SK-N-SH (cell line): ENCODE measurements around the gene CFAP69. TPM values are rescaled to one million over a fixed set of nuclear protein-coding genes. Genes with fewer than 3 reads are reported as not detected.

ENCODE experiments used
- CTCF ChIA-PET: fragments of 300-600, 350-600 bp; formaldehyde crosslinking; extraction: SDS; loops from one replicate; lab custom pipeline; 2021; lab: Yijun Ruan, JAX
- POLR2A ChIA-PET: fragments of 350-600 bp; sonication (Branson Sonifier 250); formaldehyde crosslinking; extraction: SDS; loops from one replicate; lab custom pipeline; 2020; ENCODE audit warnings: antibody characterized with exemption, inconsistent platforms; lab: Yijun Ruan, JAX
- DNase-seq: peaks from one replicate; pipeline ENCODE4 v3.0.0; 2012
- H2AFZ ChIP-seq: fragments of 200-600 bp; sonication (generic); 2 replicates; pipeline ENCODE4 v1.8.1; 2016; ENCODE audit warnings: antibody characterized with exemption, mild to moderate bottlenecking, low read depth
- H3F3A ChIP-seq: fragments of 200-600 bp; sonication (generic); replicated peaks from 2 replicates; pipeline ENCODE3; 2016; ENCODE audit warnings: antibody characterized with exemption, mild to moderate bottlenecking; ENCODE audit not compliant: insufficient read depth
- H3K27ac ChIP-seq, 2 experiments: fragments of 200-500 bp in 1 of 2; fragments of 200-600 bp in 1 of 2; sonication (Bioruptor generic) in 1 of 2; sonication (generic), shearing (Covaris generic) in 1 of 2; 2 replicates each; pipeline versions ENCODE4 v1.5.1 to v1.6.1; 2014 to 2016; ENCODE audit warnings: low read depth in 2 of 2, inconsistent platforms in 1 of 2, low read length in 1 of 2, mild to moderate bottlenecking in 1 of 2, mixed read lengths in 1 of 2
- H3K27me3 ChIP-seq: fragments of 200-600 bp; sonication (generic), shearing (Covaris generic); 2 replicates; pipeline ENCODE4 v1.6.1; 2016; ENCODE audit warnings: mixed run types; ENCODE audit not compliant: insufficient read depth
- H3K36me3 ChIP-seq, 2 experiments: fragments of 200-500 bp in 1 of 2; fragments of 200-600 bp in 1 of 2; sonication (Bioruptor generic) in 1 of 2; sonication (generic) in 1 of 2; replicated peaks in 1 of 2; 2 replicates each; pipeline versions ENCODE3 to v1.5.1; 2014 to 2016; ENCODE audit warnings: low read length in 1 of 2, mild to moderate bottlenecking in 1 of 2; ENCODE audit not compliant: insufficient read depth in 2 of 2, control insufficient read depth in 1 of 2
- H3K4me1 ChIP-seq, 2 experiments: fragments of 200-500 bp in 1 of 2; fragments of 200-600 bp in 1 of 2; sonication (Bioruptor generic) in 1 of 2; sonication (generic), shearing (Covaris generic) in 1 of 2; 2 replicates each; pipeline versions ENCODE4 v1.5.1 to v1.6.1; 2014 to 2016; ENCODE audit warnings: low read depth in 1 of 2, low read length in 1 of 2, mixed run types in 1 of 2; ENCODE audit not compliant: insufficient read depth in 2 of 2, control insufficient read depth in 1 of 2
- H3K4me2 ChIP-seq: fragments of 200-600 bp; sonication (generic), shearing (Covaris generic); 2 replicates; pipeline ENCODE4 v1.6.1; 2017; ENCODE audit warnings: mixed run types
- H3K4me3 ChIP-seq, 2 experiments: fragments of 200-500 bp in 1 of 2; fragments of 200-600 bp in 1 of 2; sonication (Bioruptor generic) in 1 of 2; sonication (generic), shearing (Covaris generic) in 1 of 2; 2 replicates each; pipeline versions ENCODE4 v1.5.1 to v1.8.1; 2014 to 2016; ENCODE audit warnings: low read depth in 2 of 2, inconsistent platforms in 1 of 2, low read length in 1 of 2, mild to moderate bottlenecking in 1 of 2, mixed read lengths in 1 of 2, moderate library complexity in 1 of 2
- H3K79me2 ChIP-seq: fragments of 200-600 bp; sonication (generic); 2 replicates; pipeline ENCODE4 v1.8.1; 2017; ENCODE audit warnings: mild to moderate bottlenecking; ENCODE audit not compliant: insufficient read depth
- H3K9ac ChIP-seq: fragments of 200-600 bp; sonication (generic); 2 replicates; pipeline ENCODE4 v1.6.1; 2017; ENCODE audit warnings: mixed run types
- H3K9me2 ChIP-seq: fragments of 200-600 bp; sonication (generic); 2 replicates; pipeline ENCODE4 v1.6.1; 2017; ENCODE audit warnings: mixed run types
- H3K9me3 ChIP-seq: fragments of 200-600 bp; sonication (generic); 2 replicates; pipeline ENCODE4 v1.6.1; 2017; ENCODE audit warnings: mixed run types, mild to moderate bottlenecking, moderate library complexity
- H4K20me1 ChIP-seq: fragments of 200-600 bp; sonication (generic); 2 replicates; pipeline ENCODE4 v1.6.1; 2017; ENCODE audit warnings: mild to moderate bottlenecking, mixed run types; ENCODE audit not compliant: insufficient read depth
- ELF1 ChIP-seq: IDR thresholded peaks from 2 replicates; pipeline ENCODE4 v1.4.0; 2012
- EP300 ChIP-seq, 2 experiments: IDR thresholded peaks; 2 replicates each; pipeline versions ENCODE4 v1.4.0 to v1.6.1; 2012; ENCODE audit warnings: borderline replicate concordance in 1 of 2, low read depth in 1 of 2, low read length in 1 of 2
- FOSL2 ChIP-seq: IDR thresholded peaks from 2 replicates; pipeline ENCODE4 v1.4.0; 2012; ENCODE audit warnings: low read depth, mild to moderate bottlenecking, moderate library complexity, borderline replicate concordance
- GATA2 ChIP-seq: sonication (generic); formaldehyde crosslinking; IDR thresholded peaks from 2 replicates; pipeline ENCODE4 v1.5.0; 2020; ENCODE audit warnings: mild to moderate bottlenecking, missing genetic modification reagents
- IRF3 ChIP-seq: fragments of 150-350 bp; IDR thresholded peaks from 2 replicates; pipeline ENCODE4 v1.6.1; 2016; ENCODE audit warnings: mild to moderate bottlenecking, low read depth, low read length
- MAX ChIP-seq: IDR thresholded peaks from 2 replicates; pipeline ENCODE4 v1.4.0; 2012; ENCODE audit warnings: low read depth
- NFIC ChIP-seq: IDR thresholded peaks from 2 replicates; pipeline ENCODE4 v1.4.0; 2012; ENCODE audit warnings: borderline replicate concordance
- RAD21 ChIP-seq: IDR thresholded peaks from 2 replicates; pipeline ENCODE4 v1.6.1; 2012; ENCODE audit warnings: mild to moderate bottlenecking, low read length
- RCOR1 ChIP-seq: fragments of 150-350 bp; IDR thresholded peaks from 2 replicates; pipeline ENCODE4 v1.6.1; 2017; ENCODE audit warnings: antibody characterized with exemption, low read length
- RFX5 ChIP-seq: IDR thresholded peaks from 2 replicates; pipeline ENCODE4 v1.6.1; 2012; ENCODE audit warnings: mild to moderate bottlenecking, improper control_type of control experiment, low read length
- RXRA ChIP-seq: IDR thresholded peaks from 2 replicates; pipeline ENCODE4 v1.4.0; 2012; ENCODE audit warnings: low read depth, mild to moderate bottlenecking, borderline replicate concordance
- SIN3A ChIP-seq: IDR thresholded peaks from 2 replicates; pipeline ENCODE4 v1.6.1; 2012; ENCODE audit warnings: low read depth, mild to moderate bottlenecking, low read length, moderate library complexity, borderline replicate concordance
- SMC3 ChIP-seq: IDR thresholded peaks from 2 replicates; pipeline ENCODE4 v1.6.1; 2012; ENCODE audit warnings: low read depth, low read length, improper control_type of control experiment
- TAF1 ChIP-seq: IDR thresholded peaks from 2 replicates; pipeline ENCODE4 v1.6.1; 2012; ENCODE audit warnings: low read depth, mild to moderate bottlenecking, low read length, moderate library complexity, borderline replicate concordance
- TCF12 ChIP-seq: IDR thresholded peaks from 2 replicates; pipeline ENCODE4 v1.4.0; 2012
- WGBS: methylation state at CpG from one replicate; pipeline ENCODE4 v1.1.6; 2017; ENCODE audit warnings: low lambda C conversion rate; 5-methylcytosine and 5-hydroxymethylcytosine counted together
- polyA plus RNA-seq, 3 experiments: library from polyadenylated mRNA; depleted of rRNA; stranded (reverse); fragments of >200 nt; gene quantifications; 2 replicates each; pipeline ENCODE4 v1.2.3, GENCODE V29; 2012
- TF ChIP-seq, protein P1 (sequence below): IDR thresholded peaks from 2 replicates; pipeline ENCODE4 v1.6.1; 2012; ENCODE audit warnings: mild to moderate bottlenecking, low read depth, low read length, moderate library complexity

The CFAP69 gene
- polyA plus RNA-seq, 1 of the 3 experiments (the other 2 are of a cell fraction): 2.3 TPM

GRCh38 chr7:90213521-90213920 is 31.5 kb upstream of the CFAP69 start:
- CTCF ChIA-PET: interaction anchor here (0.6 to 2.7 kb wide), 6 partner anchors 13 to 214 kb away, joined by 3 to 10 read pairs (median 4); no protein-coding TSS in a partner anchor
- no peaks in the 10 kb centered on the region for H3K36me3 ChIP-seq
- no peak overlapping the region for H3K9ac ChIP-seq
- POLR2A ChIA-PET: no interaction called here
- H3K79me2 ChIP-seq: peaks cover 6% of the 10 kb centered on the region; the same call in 1 of the 2 replicates
- H3K9me2 ChIP-seq: no peaks in the 10 kb centered on the region
- peak overlapping the region; percentile 96 for H3K4me2 ChIP-seq
- no peaks in the 10 kb centered on the region for H4K20me1 ChIP-seq
- no peak for DNase-seq
- no peak overlapping the region for H3K27ac ChIP-seq
- 69% methylated on average over 2 of the region's 2 CpGs for WGBS
- TF ChIP-seq EP300 (IDR thresholded peaks at IDR 0.05; ENCODE audit: borderline replicate concordance in 1 of 2, low read depth in 1 of 2, low read length in 1 of 2) (no peak), RXRA (no peak), RAD21 (no peak), IRF3 (no peak), SMC3 (no peak), TAF1 (no peak), MAX (no peak), RCOR1 (no peak), RFX5 (no peak), FOSL2 (no peak), ELF1 (no peak), GATA2 (CRISPR knock-in tag) (no peak)
- H3K4me3 ChIP-seq: no peak overlapping the region
- H3K4me1 ChIP-seq: peaks cover 6 to 11% of the 10 kb centered on the region in 2 experiments; a peak in 2 of 4 replicates
- no peaks in the 10 kb centered on the region for H3F3A ChIP-seq
- H2AFZ ChIP-seq: no peak overlapping the region
- no peaks in the 10 kb centered on the region for H3K27me3 ChIP-seq
- H3K9me3 ChIP-seq: no peaks in the 10 kb centered on the region

DNA sequence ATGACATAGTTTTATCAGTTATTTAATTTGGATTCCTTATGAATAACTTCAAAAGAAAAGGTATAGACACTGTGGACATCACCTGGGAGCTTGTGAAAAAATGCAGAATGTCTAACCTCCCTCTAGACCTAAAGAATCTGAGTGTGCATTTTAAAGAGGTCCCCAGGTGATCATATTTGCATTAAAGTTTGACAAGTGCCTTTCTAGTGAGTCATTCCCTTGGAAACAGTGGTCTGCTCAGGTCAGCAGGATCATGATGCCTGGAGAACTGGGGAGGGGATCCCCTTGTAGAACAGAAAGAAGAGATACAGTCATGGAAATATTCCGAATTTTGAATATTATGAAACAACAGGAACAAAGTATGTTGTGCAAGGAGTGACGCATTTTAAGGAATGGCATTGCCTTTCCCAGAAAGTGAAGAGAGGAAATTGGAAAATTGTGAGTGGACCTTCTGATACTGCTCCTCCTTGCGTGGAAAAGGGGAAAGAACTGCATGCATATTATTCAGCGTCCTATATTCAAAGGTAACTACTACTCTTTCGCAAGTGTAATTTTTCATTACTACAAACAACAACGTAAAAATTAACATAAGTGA is 28.8 kb upstream of the CFAP69 start:
- Histone ChIP-seq H3K4me1 (peaks cover 6 to 7% of the 10 kb centered on the region in 2 experiments; a peak in 2 of 4 replicates), H3K9me3 (no peaks in the 10 kb centered on the region), H3F3A (no peaks in the 10 kb centered on the region), H3K4me2 (no peak overlapping the region), H3K36me3 (peaks cover 0 to 2% of the 10 kb centered on the region in 2 experiments), H3K9me2 (no peaks in the 10 kb centered on the region), H3K27ac (no peak overlapping the region), H3K4me3 (no peak overlapping the region), H2AFZ (no peak overlapping the region), H4K20me1 (no peaks in the 10 kb centered on the region), H3K9ac (no peak overlapping the region), H3K79me2 (peaks cover 16% of the 10 kb centered on the region), H3K27me3 (no peaks in the 10 kb centered on the region)
- POLR2A ChIA-PET: no interaction called here
- CTCF ChIA-PET: interaction anchor here (1.1 kb wide), 1 partner anchor 27 kb away, joined by 3 read pairs; no protein-coding TSS in a partner anchor
- WGBS: 77% methylated on average over 6 of the region's 6 CpGs
- no peak for DNase-seq
- TF ChIP-seq NFIC (no peak), SIN3A (no peak), RAD21 (no peak), TCF12 (no peak), RFX5 (no peak), ELF1 (no peak), TAF1 (no peak)
- TF ChIP-seq, protein P1, sequence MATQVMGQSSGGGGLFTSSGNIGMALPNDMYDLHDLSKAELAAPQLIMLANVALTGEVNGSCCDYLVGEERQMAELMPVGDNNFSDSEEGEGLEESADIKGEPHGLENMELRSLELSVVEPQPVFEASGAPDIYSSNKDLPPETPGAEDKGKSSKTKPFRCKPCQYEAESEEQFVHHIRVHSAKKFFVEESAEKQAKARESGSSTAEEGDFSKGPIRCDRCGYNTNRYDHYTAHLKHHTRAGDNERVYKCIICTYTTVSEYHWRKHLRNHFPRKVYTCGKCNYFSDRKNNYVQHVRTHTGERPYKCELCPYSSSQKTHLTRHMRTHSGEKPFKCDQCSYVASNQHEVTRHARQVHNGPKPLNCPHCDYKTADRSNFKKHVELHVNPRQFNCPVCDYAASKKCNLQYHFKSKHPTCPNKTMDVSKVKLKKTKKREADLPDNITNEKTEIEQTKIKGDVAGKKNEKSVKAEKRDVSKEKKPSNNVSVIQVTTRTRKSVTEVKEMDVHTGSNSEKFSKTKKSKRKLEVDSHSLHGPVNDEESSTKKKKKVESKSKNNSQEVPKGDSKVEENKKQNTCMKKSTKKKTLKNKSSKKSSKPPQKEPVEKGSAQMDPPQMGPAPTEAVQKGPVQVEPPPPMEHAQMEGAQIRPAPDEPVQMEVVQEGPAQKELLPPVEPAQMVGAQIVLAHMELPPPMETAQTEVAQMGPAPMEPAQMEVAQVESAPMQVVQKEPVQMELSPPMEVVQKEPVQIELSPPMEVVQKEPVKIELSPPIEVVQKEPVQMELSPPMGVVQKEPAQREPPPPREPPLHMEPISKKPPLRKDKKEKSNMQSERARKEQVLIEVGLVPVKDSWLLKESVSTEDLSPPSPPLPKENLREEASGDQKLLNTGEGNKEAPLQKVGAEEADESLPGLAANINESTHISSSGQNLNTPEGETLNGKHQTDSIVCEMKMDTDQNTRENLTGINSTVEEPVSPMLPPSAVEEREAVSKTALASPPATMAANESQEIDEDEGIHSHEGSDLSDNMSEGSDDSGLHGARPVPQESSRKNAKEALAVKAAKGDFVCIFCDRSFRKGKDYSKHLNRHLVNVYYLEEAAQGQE: no peak
